Neural cell (in vitro differentiated cells): ENCODE data around the gene VWA7. TPM values are rescaled to one million over a fixed set of nuclear protein-coding genes. Genes with fewer than 3 reads are reported as not detected.

Experiments used
- H2AFZ ChIP-seq: fragments of 200-600, 300-800 bp; sonication (generic), shearing (Covaris generic); 2 replicates; pipeline ENCODE4 v1.6.0; 2014; ENCODE audit warnings: low read depth, mild to moderate bottlenecking, antibody characterized with exemption, low read length, moderate library complexity
- H3F3A ChIP-seq: fragments of 200-600 bp; shearing (Covaris generic); 2 replicates; pipeline ENCODE4 v1.6.1; 2016; ENCODE audit warnings: mild to moderate bottlenecking, moderate library complexity, mixed read lengths, antibody characterized with exemption, low read length; ENCODE audit not compliant: insufficient read depth, poor library complexity, severe bottlenecking
- H3K27ac ChIP-seq: fragments of 200-600, 300-800 bp; sonication (generic), shearing (Covaris generic); 2 replicates; pipeline ENCODE4 v1.5.1; 2014; ENCODE audit warnings: mild to moderate bottlenecking, low read length, moderate library complexity
- H3K27me3 ChIP-seq: fragments of 300-800, 200-600 bp; sonication (generic), shearing (Covaris generic); 2 replicates; pipeline ENCODE4 v1.6.0; 2014; ENCODE audit warnings: mild to moderate bottlenecking, low read depth, low read length, moderate library complexity; ENCODE audit not compliant: insufficient read depth
- H3K36me3 ChIP-seq: fragments of 300-800, 200-600 bp; sonication (generic), shearing (Covaris generic); 2 replicates; pipeline ENCODE4 v1.5.1; 2014; ENCODE audit warnings: mild to moderate bottlenecking, antibody characterized with exemption, low read length, moderate library complexity; ENCODE audit not compliant: insufficient read depth
- H3K4me2 ChIP-seq: fragments of 300-800, 200-600 bp; sonication (generic), shearing (Covaris generic); 2 replicates; pipeline ENCODE4 v1.6.0; 2014; ENCODE audit warnings: mild to moderate bottlenecking, low read length
- H3K4me3 ChIP-seq: fragments of 300-800, 200-600 bp; sonication (generic), shearing (Covaris generic); 2 replicates; pipeline ENCODE4 v1.5.1; 2014; ENCODE audit warnings: mild to moderate bottlenecking, low read length, moderate library complexity
- H3K79me2 ChIP-seq: fragments of 200-600 bp; shearing (Covaris generic); replicated peaks from 2 replicates; pipeline ENCODE4 v1.6.0; 2014; ENCODE audit warnings: mild to moderate bottlenecking, low read length, moderate library complexity; ENCODE audit not compliant: insufficient read depth
- H3K9ac ChIP-seq: fragments of 300-800, 200-600 bp; sonication (generic), shearing (Covaris generic); 2 replicates; pipeline ENCODE4 v1.6.1; 2016; ENCODE audit warnings: mild to moderate bottlenecking, low read length, mixed read lengths
- H3K9me2 ChIP-seq: fragments of 200-600 bp; shearing (Covaris generic); 2 replicates; pipeline ENCODE4 v1.6.1; 2016; ENCODE audit warnings: mild to moderate bottlenecking, low read length, mixed read lengths; ENCODE audit not compliant: insufficient read depth
- H3K9me3 ChIP-seq: fragments of 200-600, 300-800 bp; sonication (generic), shearing (Covaris generic); 2 replicates; pipeline ENCODE4 v1.6.1; 2016; ENCODE audit warnings: mild to moderate bottlenecking, mixed run types, low read length, moderate library complexity, mixed read lengths
- H4K20me1 ChIP-seq: fragments of 200-600 bp; shearing (Covaris generic); 2 replicates; pipeline ENCODE4 v1.6.1; 2016; ENCODE audit warnings: mild to moderate bottlenecking, mixed run types; ENCODE audit not compliant: insufficient read depth
- CTCF ChIP-seq: fragments of 450-650 bp; IDR thresholded peaks from 2 replicates; pipeline ENCODE4 v1.5.1; 2014; ENCODE audit warnings: antibody characterized with exemption, mild to moderate bottlenecking, moderate library complexity; ENCODE audit not compliant: poor library complexity, severe bottlenecking
- EP300 ChIP-seq: fragments of 450-650 bp; conservative IDR thresholded peaks from 2 replicates; pipeline ENCODE4 v1.6.1; 2014; ENCODE audit warnings: antibody characterized with exemption, mild to moderate bottlenecking, moderate library complexity; ENCODE audit not compliant: poor library complexity, severe bottlenecking
- EZH2 ChIP-seq: fragments of 200-600, 300-800 bp; shearing (Covaris generic), sonication (generic); IDR thresholded peaks from 2 replicates; pipeline ENCODE4 v1.6.1; 2014; ENCODE audit warnings: antibody characterized with exemption, low read length, borderline replicate concordance, mild to moderate bottlenecking; ENCODE audit not compliant: insufficient read depth, poor library complexity, severe bottlenecking
- MXI1 ChIP-seq: fragments of 450-650 bp; conservative IDR thresholded peaks from 2 replicates; pipeline ENCODE4 v1.6.1; 2014; ENCODE audit warnings: antibody characterized with exemption, mild to moderate bottlenecking; ENCODE audit not compliant: poor library complexity, severe bottlenecking
- POLR2AphosphoS5 ChIP-seq: IDR thresholded peaks from 2 replicates; pipeline ENCODE4 v1.6.1; 2012
- RAD21 ChIP-seq: fragments of 450-650 bp; conservative IDR thresholded peaks from 2 replicates; pipeline ENCODE4 v1.6.1; 2014; ENCODE audit warnings: antibody characterized with exemption, mild to moderate bottlenecking, moderate library complexity
- REST ChIP-seq: IDR thresholded peaks from 2 replicates; pipeline ENCODE4 v1.6.1; 2012; ENCODE audit warnings: borderline replicate concordance
- SMC3 ChIP-seq: fragments of 450-650 bp; conservative IDR thresholded peaks from 2 replicates; pipeline ENCODE4 v1.6.1; 2014; ENCODE audit warnings: antibody characterized with exemption, mild to moderate bottlenecking, moderate library complexity; ENCODE audit not compliant: poor library complexity
- TAF1 ChIP-seq: IDR thresholded peaks from 2 replicates; pipeline ENCODE4 v1.6.1; 2012; ENCODE audit warnings: low read depth
- polyA minus RNA-seq: library from RNA; depleted of rRNA, polyadenylated mRNA; stranded (reverse); fragments of >200 nt; gene quantifications from 2 replicates; pipeline ENCODE4 v1.2.3, GENCODE V29; 2014
- polyA plus RNA-seq: library from polyadenylated mRNA; depleted of rRNA; stranded (reverse); fragments of >200 nt; gene quantifications from 2 replicates; pipeline ENCODE4 v1.2.3, GENCODE V29; 2014

VWA7 gene
- polyA plus RNA-seq, result 5.3 and 5.7 TPM in 2 replicates
- 1.6 and 4.1 TPM in 2 replicates for polyA minus RNA-seq

- H3K36me3 ChIP-seq, result peaks cover 5% of the 10 kb centered on the region
- no peaks in the 10 kb centered on the region for H3K9me3 ChIP-seq
- TF ChIP-seq RAD21 (no peak), EZH2 (no peak), MXI1 (no peak), CTCF (no peak), SMC3 (no peak), POLR2AphosphoS5 (no peak), EP300 (no peak), REST (no peak), TAF1 (no peak)
- H3K27ac ChIP-seq, result no peak within 1 kb of the TSS
- no peaks in the 10 kb centered on the region for H4K20me1 ChIP-seq
- no peak within 1 kb of the TSS for H3K9ac ChIP-seq
- no peak within 1 kb of the TSS for H2AFZ ChIP-seq
- no peaks in the 10 kb centered on the region for H3K27me3 ChIP-seq
- H3K4me3 ChIP-seq, result no peak within 1 kb of the TSS
- H3K9me2 ChIP-seq, result no peaks in the 10 kb centered on the region
- no peaks in the 10 kb centered on the region for H3F3A ChIP-seq
- no peak within 1 kb of the TSS for H3K4me2 ChIP-seq
- H3K79me2 ChIP-seq, result no peaks in the 10 kb centered on the region
These were observed at the start of gene VWA7 for GRCh38 chr6:31776989-31777666. TSS of gene VWA7 (minus strand) at chr6:31777328. CDS start at chr6:31776779, 549 bp downstream.

- Histone ChIP-seq H3K4me3 (peak overlapping the region; percentile 69), H3K79me2 (peaks cover 24% of the 10 kb centered on the region), H4K20me1 (no peaks in the 10 kb centered on the region), H3K27ac (peak overlapping the region; percentile 80), H3K9me2 (no peaks in the 10 kb centered on the region), H3K36me3 (no peaks in the 10 kb centered on the region), H3F3A (peaks cover 3% of the 10 kb centered on the region), H3K4me2 (peak overlapping the region; percentile 89), H2AFZ (peak overlapping the region; percentile 69), H3K27me3 (no peaks in the 10 kb centered on the region), H3K9me3 (no peaks in the 10 kb centered on the region), H3K9ac (peak overlapping the region; percentile 63)
- TF ChIP-seq RAD21 (no peak), SMC3 (no peak), MXI1 (no peak), POLR2AphosphoS5 (no peak), EZH2 (no peak), REST (no peak), CTCF (no peak), TAF1 (no peak), EP300 (no peak)
These were observed 49.7 kb upstream of the VWA7 start for GRCh38 chr6:31826793-31827285.
